ENCODE data around the gene FRMD4B.

Gene FRMD4B

GRCh38 chr3:69128509-69128908, 257.4 kb downstream of the FRMD4B start:
- no peak for DNase-seq (ENCODE audit: low read depth, low spot score)

GRCh38 chr3:69126999-69127398, 258.9 kb downstream of the FRMD4B start:
- DNase-seq (ENCODE audit: low read depth, low spot score): no peak

GRCh38 chr3:69126216-69126615, 259.7 kb downstream of the FRMD4B start:
- no peak for DNase-seq (ENCODE audit: low read depth, low spot score)

GRCh38 chr3:69122403-69122802, 263.5 kb downstream of the FRMD4B start, which contains the start of gene LMOD3:
Gene LMOD3, minus strand, starts transcription at chr3:69122595. Its CDS starts 209 bp downstream, at chr3:69122386.
- no peak for DNase-seq (ENCODE audit: low read depth, low spot score)

- no peak for DNase-seq (ENCODE audit: low read depth, low spot score)
These were observed 263.9 kb downstream of the FRMD4B start for GRCh38 chr3:69121950-69122349.

GRCh38 chr3:69121513-69121912, 264.4 kb downstream of the FRMD4B start:
- no peak for DNase-seq (ENCODE audit: low read depth, low spot score)

GRCh38 chr3:69120879-69121464, 264.9 kb downstream of the FRMD4B start:
- DNase-seq (ENCODE audit: low read depth, low spot score): peak; percentile 66
